GM21360 (cell line): ENCODE measurements around the gene AFDN.

Experiments
- ATAC-seq: cut with Tn5 transposase; IDR thresholded peaks from one replicate; pipeline ENCODE4 v1.9.1; 2021; ENCODE audit warnings: mild to moderate bottlenecking, moderate library complexity; ENCODE audit not compliant: unreplicated experiment

The AFDN gene

GRCh38 chr6:167811442-167812087 lies 15.1 kb upstream of the AFDN start:
- no peak for ATAC-seq

GRCh38 chr6:167812088-167812487 lies 14.6 kb upstream of the AFDN start:
- no peak for ATAC-seq

GRCh38 chr6:167815296-167815980 lies 11.3 kb upstream of the AFDN start:
- ATAC-seq, result no peak

- no peak for ATAC-seq
These were observed 9.7 kb upstream of the AFDN start for GRCh38 chr6:167817016-167817415.

GRCh38 chr6:167817729-167818128 lies 9.0 kb upstream of the AFDN start:
- no peak for ATAC-seq

- no peak for ATAC-seq
These were observed 7.1 kb upstream of the AFDN start for GRCh38 chr6:167819576-167819975.

GRCh38 chr6:167820681-167821080 lies 6.0 kb upstream of the AFDN start:
- no peak for ATAC-seq

- ATAC-seq, result no peak
These were observed 1.9 kb upstream of the AFDN start for GRCh38 chr6:167824591-167825331.

GRCh38 chr6:167825332-167826229 lies 1.1 kb upstream of the AFDN start:
- no peak for ATAC-seq

GRCh38 chr6:167826230-167826895 lies 348 bp upstream of the AFDN start:
- ATAC-seq, result peak; percentile 63

- peak; percentile 33 for ATAC-seq
These were observed 1.0 kb downstream of the AFDN start for GRCh38 chr6:167827583-167828324.

- ATAC-seq, result no peak
These were observed 1.7 kb downstream of the AFDN start for GRCh38 chr6:167828325-167828956.

- no peak for ATAC-seq
These were observed 2.8 kb downstream of the AFDN start for GRCh38 chr6:167829513-167829912.

- no peak for ATAC-seq
These were observed 4.6 kb downstream of the AFDN start for GRCh38 chr6:167831281-167831828.

- peak; percentile 44 for ATAC-seq
These were observed 6.0 kb downstream of the AFDN start for GRCh38 chr6:167832497-167833395.

- ATAC-seq, result peak; percentile 26
These were observed 6.7 kb downstream of the AFDN start for GRCh38 chr6:167833396-167833763.

- ATAC-seq, result no peak
These were observed 8.5 kb downstream of the AFDN start for GRCh38 chr6:167835260-167835659.

- ATAC-seq, result no peak
These were observed 10.0 kb downstream of the AFDN start for GRCh38 chr6:167836721-167837120.
